BE2C (cell line): ENCODE measurements around the gene MBP.
"Not testable (repeated sequence)": the region's sequence is repeated elsewhere in the genome, so short reads cannot be mapped to it uniquely, and the experiment has no call there.

Experiments used
- DNase-seq: peaks from one replicate; pipeline ENCODE4 v3.0.0-alpha.2; 2020
- H3K27me3 ChIP-seq: fragments of 250-450 bp; sonication (Bioruptor Pico); 2 replicates; pipeline ENCODE4 v1.5.1; 2020; ENCODE audit warnings: mild to moderate bottlenecking
- H3K36me3 ChIP-seq: fragments of 250-450 bp; sonication (Bioruptor Pico); 2 replicates; pipeline ENCODE4 v1.5.1; 2020; ENCODE audit warnings: mild to moderate bottlenecking
- H3K4me1 ChIP-seq: fragments of 250-450 bp; sonication (Bioruptor Pico); 2 replicates; pipeline ENCODE4 v1.5.1; 2020
- H3K4me3 ChIP-seq: 2 replicates; pipeline ENCODE4 v1.5.1; 2011; ENCODE audit warnings: low read depth, low read length
- H3K9me3 ChIP-seq: fragments of 250-450 bp; sonication (Bioruptor Pico); 2 replicates; pipeline ENCODE4 v1.5.1; 2020
- CTCF ChIP-seq: IDR thresholded peaks from 2 replicates; pipeline ENCODE4 v1.5.1; 2012; ENCODE audit warnings: mild to moderate bottlenecking, low read depth, low read length

Gene MBP

GRCh38 chr18:77022116-77022515, 110.5 kb downstream of the MBP start:
- H3K27me3 ChIP-seq: no peaks in the 10 kb centered on the region
- DNase-seq: no peak
- no peaks in the 10 kb centered on the region for H3K4me1 ChIP-seq
- no peaks in the 10 kb centered on the region for H3K36me3 ChIP-seq
- no peak overlapping the region for H3K4me3 ChIP-seq
- no peak for TF ChIP-seq CTCF
- H3K9me3 ChIP-seq: no peaks in the 10 kb centered on the region

GRCh38 chr18:77021478-77021877, 111.1 kb downstream of the MBP start:
- H3K36me3 ChIP-seq, DNase-seq, H3K27me3 ChIP-seq, H3K9me3 ChIP-seq, H3K4me1 ChIP-seq, H3K4me3 ChIP-seq: not testable (repeated sequence)

GRCh38 chr18:77021075-77021474, 111.5 kb downstream of the MBP start:
- no peaks in the 10 kb centered on the region for H3K9me3 ChIP-seq
- no peak for DNase-seq
- no peak for TF ChIP-seq CTCF
- H3K27me3 ChIP-seq: no peaks in the 10 kb centered on the region
- H3K4me1 ChIP-seq: no peaks in the 10 kb centered on the region
- H3K4me3 ChIP-seq: no peak overlapping the region
- H3K36me3 ChIP-seq: no peaks in the 10 kb centered on the region

- TF ChIP-seq CTCF: no peak
- H3K36me3 ChIP-seq: no peaks in the 10 kb centered on the region
- DNase-seq: no peak
- no peaks in the 10 kb centered on the region for H3K4me1 ChIP-seq
- no peaks in the 10 kb centered on the region for H3K27me3 ChIP-seq
- H3K9me3 ChIP-seq: no peaks in the 10 kb centered on the region
- H3K4me3 ChIP-seq: no peak overlapping the region
These were observed 112.0 kb downstream of the MBP start for GRCh38 chr18:77020561-77020960.

- TF ChIP-seq CTCF: no peak
- no peaks in the 10 kb centered on the region for H3K36me3 ChIP-seq
These were observed 112.9 kb downstream of the MBP start for GRCh38 chr18:77019641-77020040.

GRCh38 chr18:77018650-77019049, 113.9 kb downstream of the MBP start:
- not testable (repeated sequence) for DNase-seq, H3K4me3 ChIP-seq, H3K9me3 ChIP-seq, H3K4me1 ChIP-seq, H3K36me3 ChIP-seq, H3K27me3 ChIP-seq

More at GRCh38 chr18:77019641-77020040, 112.9 kb downstream of the MBP start:
- Histone ChIP-seq H3K9me3 (no peaks in the 10 kb centered on the region), H3K4me1 (no peaks in the 10 kb centered on the region), H3K27me3 (no peaks in the 10 kb centered on the region), H3K4me3 (no peak overlapping the region)
- no peak for DNase-seq

- Histone ChIP-seq H3K4me1 (no peaks in the 10 kb centered on the region), H3K9me3 (no peaks in the 10 kb centered on the region), H3K4me3 (no peak overlapping the region), H3K27me3 (no peaks in the 10 kb centered on the region), H3K36me3 (no peaks in the 10 kb centered on the region)
- DNase-seq: no peak
- no peak for TF ChIP-seq CTCF
These were observed 115.2 kb downstream of the MBP start for GRCh38 chr18:77017355-77017754.
